ENCODE measurements around the gene SLC6A2. TPM values are rescaled to one million over a fixed set of nuclear protein-coding genes. Genes with fewer than 3 reads are reported as not detected.

Gene SLC6A2
- total RNA-seq, 1 experiment from 2014 or later, result 0.21 TPM

GRCh38 chr16:55703003-55704001 lies 47.5 kb downstream of the SLC6A2 start:
- H3K27me3 ChIP-seq (ENCODE audit: control insufficient read depth, insufficient read depth, low read length), result no peaks in the 10 kb centered on the region
- no peak overlapping the region for H3K4me3 ChIP-seq (ENCODE audit: insufficient read depth, low read depth, low read length)
- peak; percentile 38 for DNase-seq
- no peaks in the 10 kb centered on the region for H3K36me3 ChIP-seq (replicated peaks; ENCODE audit: control insufficient read depth, insufficient read depth, low read length)

GRCh38 chr16:55706739-55707384 lies 51.1 kb downstream of the SLC6A2 start:
- DNase-seq, result no peak
- Histone ChIP-seq H3K4me3 (ENCODE audit: insufficient read depth, low read depth, low read length) (no peak overlapping the region), H3K36me3 (replicated peaks; ENCODE audit: control insufficient read depth, insufficient read depth, low read length) (no peaks in the 10 kb centered on the region), H3K27me3 (ENCODE audit: control insufficient read depth, insufficient read depth, low read length) (no peaks in the 10 kb centered on the region)

GRCh38 chr16:55709801-55710200 lies 54.0 kb downstream of the SLC6A2 start:
- Histone ChIP-seq H3K27me3 (ENCODE audit: control insufficient read depth, insufficient read depth, low read length) (no peaks in the 10 kb centered on the region), H3K4me3 (ENCODE audit: insufficient read depth, low read depth, low read length) (no peak overlapping the region), H3K36me3 (replicated peaks; ENCODE audit: control insufficient read depth, insufficient read depth, low read length) (no peaks in the 10 kb centered on the region)
- DNase-seq, result no peak

GRCh38 chr16:55710466-55710865 lies 54.7 kb downstream of the SLC6A2 start:
- peak; percentile 41 for DNase-seq
- no peaks in the 10 kb centered on the region for H3K27me3 ChIP-seq (ENCODE audit: control insufficient read depth, insufficient read depth, low read length)
- no peaks in the 10 kb centered on the region for H3K36me3 ChIP-seq (replicated peaks; ENCODE audit: control insufficient read depth, insufficient read depth, low read length)

GRCh38 chr16:55711959-55712876 lies 56.4 kb downstream of the SLC6A2 start:
- Histone ChIP-seq H3K36me3 (replicated peaks; ENCODE audit: control insufficient read depth, insufficient read depth, low read length) (no peaks in the 10 kb centered on the region), H3K27me3 (ENCODE audit: control insufficient read depth, insufficient read depth, low read length) (no peaks in the 10 kb centered on the region), H3K4me3 (ENCODE audit: insufficient read depth, low read depth, low read length) (no peak overlapping the region)
- DNase-seq, result peak; percentile 65

More at GRCh38 chr16:55710466-55710865, 54.7 kb downstream of the SLC6A2 start:
- H3K4me3 ChIP-seq (ENCODE audit: insufficient read depth, low read depth, low read length), result no peak overlapping the region

- Histone ChIP-seq H3K36me3 (replicated peaks; ENCODE audit: control insufficient read depth, insufficient read depth, low read length) (no peaks in the 10 kb centered on the region), H3K27me3 (ENCODE audit: control insufficient read depth, insufficient read depth, low read length) (no peaks in the 10 kb centered on the region), H3K4me3 (ENCODE audit: insufficient read depth, low read depth, low read length) (no peak overlapping the region)
- no peak for DNase-seq
These were observed 57.3 kb downstream of the SLC6A2 start for GRCh38 chr16:55713103-55713502.

- Histone ChIP-seq H3K36me3 (replicated peaks; ENCODE audit: control insufficient read depth, insufficient read depth, low read length) (no peaks in the 10 kb centered on the region), H3K27me3 (ENCODE audit: control insufficient read depth, insufficient read depth, low read length) (no peaks in the 10 kb centered on the region), H3K4me3 (ENCODE audit: insufficient read depth, low read depth, low read length) (no peak overlapping the region)
- DNase-seq, result no peak
These were observed 61.5 kb downstream of the SLC6A2 start for GRCh38 chr16:55717326-55717725.

GRCh38 chr16:55725055-55725777 lies 69.4 kb downstream of the SLC6A2 start:
- DNase-seq, result no peak
- Histone ChIP-seq H3K27me3 (ENCODE audit: control insufficient read depth, insufficient read depth, low read length) (no peaks in the 10 kb centered on the region), H3K4me3 (ENCODE audit: insufficient read depth, low read depth, low read length) (no peak overlapping the region), H3K36me3 (replicated peaks; ENCODE audit: control insufficient read depth, insufficient read depth, low read length) (no peaks in the 10 kb centered on the region)

- H3K4me3 ChIP-seq (ENCODE audit: insufficient read depth, low read depth, low read length), result no peak overlapping the region
- no peak for DNase-seq
- no peaks in the 10 kb centered on the region for H3K27me3 ChIP-seq (ENCODE audit: control insufficient read depth, insufficient read depth, low read length)
- H3K36me3 ChIP-seq (replicated peaks; ENCODE audit: control insufficient read depth, insufficient read depth, low read length), result no peaks in the 10 kb centered on the region
These were observed 73.0 kb downstream of the SLC6A2 start for GRCh38 chr16:55728797-55729196.

GRCh38 chr16:55730115-55730514 lies 74.3 kb downstream of the SLC6A2 start:
- no peaks in the 10 kb centered on the region for H3K36me3 ChIP-seq (replicated peaks; ENCODE audit: control insufficient read depth, insufficient read depth, low read length)
- H3K4me3 ChIP-seq (ENCODE audit: insufficient read depth, low read depth, low read length), result no peak overlapping the region
- no peaks in the 10 kb centered on the region for H3K27me3 ChIP-seq (ENCODE audit: control insufficient read depth, insufficient read depth, low read length)
- no peak for DNase-seq

- Histone ChIP-seq H3K36me3 (replicated peaks; ENCODE audit: control insufficient read depth, insufficient read depth, low read length) (no peaks in the 10 kb centered on the region), H3K27me3 (ENCODE audit: control insufficient read depth, insufficient read depth, low read length) (no peaks in the 10 kb centered on the region), H3K4me3 (ENCODE audit: insufficient read depth, low read depth, low read length) (no peak overlapping the region)
- DNase-seq, result no peak
These were observed 76.7 kb downstream of the SLC6A2 start for GRCh38 chr16:55732496-55732895.

GRCh38 chr16:55734665-55735064 lies 78.9 kb downstream of the SLC6A2 start:
- no peak overlapping the region for H3K4me3 ChIP-seq (ENCODE audit: insufficient read depth, low read depth, low read length)
- H3K27me3 ChIP-seq (ENCODE audit: control insufficient read depth, insufficient read depth, low read length), result no peaks in the 10 kb centered on the region
- no peak for DNase-seq
- H3K36me3 ChIP-seq (replicated peaks; ENCODE audit: control insufficient read depth, insufficient read depth, low read length), result no peaks in the 10 kb centered on the region

- H3K36me3 ChIP-seq (replicated peaks; ENCODE audit: control insufficient read depth, insufficient read depth, low read length), result no peaks in the 10 kb centered on the region
- no peak for DNase-seq
- no peaks in the 10 kb centered on the region for H3K27me3 ChIP-seq (ENCODE audit: control insufficient read depth, insufficient read depth, low read length)
- H3K4me3 ChIP-seq (ENCODE audit: insufficient read depth, low read depth, low read length), result no peak overlapping the region
These were observed 79.5 kb downstream of the SLC6A2 start for GRCh38 chr16:55735120-55735781.
